GM18867 (cell line): ENCODE measurements around the gene ADGRE3.
"Not testable (repeated sequence)": the region's sequence is repeated elsewhere in the genome, so short reads cannot be mapped to it uniquely, and the experiment has no call there.

Source experiments
- ATAC-seq: cut with Tn5 transposase; IDR thresholded peaks from one replicate; pipeline ENCODE4 v1.9.1; 2021; ENCODE audit warnings: mild to moderate bottlenecking, moderate library complexity; ENCODE audit not compliant: unreplicated experiment

ADGRE3 gene

DNA sequence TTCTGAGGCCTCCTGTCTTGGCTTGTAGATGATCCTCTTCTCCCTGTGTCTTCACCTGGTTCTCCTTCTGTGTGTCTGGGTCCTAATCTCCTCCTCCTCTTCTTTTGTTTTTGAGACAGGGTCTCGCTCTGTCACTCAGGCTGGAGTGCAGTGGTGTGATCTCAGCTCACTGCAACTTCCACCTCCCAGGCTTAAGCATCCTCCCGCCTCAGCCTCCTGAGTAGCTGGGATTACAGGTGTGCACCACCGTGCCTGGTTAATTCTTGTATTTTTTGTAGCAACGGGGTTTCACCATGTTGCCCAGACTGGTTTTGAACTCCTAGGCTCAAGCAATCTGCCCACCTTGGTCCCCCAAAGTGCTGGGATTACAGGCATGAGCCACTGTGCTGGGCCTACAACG lies 62.4 kb downstream of the ADGRE3 start:
- ATAC-seq, result not testable (repeated sequence)

DNA sequence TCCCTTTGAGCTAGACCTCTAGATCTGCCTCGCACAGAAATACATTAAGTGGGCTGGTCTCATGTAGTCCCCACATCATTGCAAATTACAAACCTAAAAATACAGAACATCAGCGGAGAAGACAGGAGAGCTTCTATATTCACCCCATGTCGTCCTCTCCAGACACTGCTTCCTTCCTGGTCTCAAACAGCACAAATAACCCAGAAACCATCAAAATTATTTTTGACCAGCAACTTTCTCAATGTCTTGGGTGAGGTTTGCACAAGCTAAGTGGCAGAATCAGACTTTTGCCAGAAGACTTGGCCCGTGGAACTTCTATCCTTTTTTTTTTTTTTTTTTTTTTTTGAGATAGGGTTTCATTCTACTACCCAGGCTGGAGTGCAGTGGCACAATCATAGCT lies 63.6 kb downstream of the ADGRE3 start:
- ATAC-seq, result no peak

- no peak for ATAC-seq
Observed at GRCh38 chr19:14606627-14607026, 68.0 kb downstream of the ADGRE3 start.

GRCh38 chr19:14603990-14604387 lies 70.7 kb downstream of the ADGRE3 start:
- ATAC-seq, result peak; percentile 62

DNA sequence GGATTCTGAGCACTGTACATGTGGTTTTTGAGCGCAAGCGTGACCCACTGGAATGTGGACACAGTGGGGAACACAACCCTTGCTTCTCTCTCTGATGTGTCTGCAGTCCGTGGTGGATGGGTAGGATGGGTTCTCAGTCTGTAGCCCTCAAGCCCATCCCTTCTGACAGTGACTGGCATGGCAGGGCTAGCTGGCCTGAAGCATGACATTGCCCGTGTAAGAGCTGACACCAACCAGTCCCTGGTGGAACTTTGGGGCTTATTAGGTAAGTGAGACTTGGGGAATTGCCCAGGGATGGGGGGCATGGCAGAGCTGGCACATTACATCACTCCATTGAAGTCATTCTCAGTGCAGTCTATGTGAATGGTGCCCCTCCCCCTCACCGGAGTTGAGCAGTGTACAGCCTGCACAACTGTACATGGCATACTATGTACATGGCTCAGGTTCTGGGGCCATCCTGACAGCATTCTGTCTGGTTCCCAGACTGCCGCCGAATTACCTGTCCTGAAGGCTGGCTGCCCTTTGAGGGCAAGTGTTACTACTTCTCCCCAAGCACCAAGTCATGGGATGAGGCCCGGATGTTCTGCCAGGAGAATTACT lies 75.0 kb downstream of the ADGRE3 start:
- ATAC-seq, result no peak

- no peak for ATAC-seq
Observed at GRCh38 chr19:14595558-14595957, 79.1 kb downstream of the ADGRE3 start.

GRCh38 chr19:14589433-14589832 lies 85.2 kb downstream of the ADGRE3 start:
- not testable (repeated sequence) for ATAC-seq

DNA sequence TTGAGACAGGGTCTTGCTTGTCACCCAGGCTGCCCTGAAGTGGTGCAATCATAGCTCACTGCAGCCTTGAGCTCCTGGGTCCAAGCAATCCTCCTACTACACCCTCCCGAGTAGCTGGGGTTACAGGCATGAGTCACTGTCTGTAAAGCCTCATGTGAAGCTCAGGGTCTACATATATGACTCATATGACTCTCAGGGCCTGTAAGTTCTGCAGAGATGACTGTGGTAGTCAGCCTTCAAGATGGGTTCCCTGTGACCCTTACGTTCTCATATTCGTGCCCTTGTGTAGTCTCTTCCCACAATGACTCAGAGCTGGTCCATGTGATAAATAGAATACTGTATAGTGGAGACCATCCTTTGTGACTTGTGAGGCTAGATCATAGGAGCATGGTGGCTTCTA lies 89.5 kb downstream of the ADGRE3 start:
- peak; percentile 60 for ATAC-seq

- not testable (repeated sequence) for ATAC-seq
Observed at GRCh38 chr19:14584372-14584771, 90.3 kb downstream of the ADGRE3 start.

GRCh38 chr19:14582894-14583340 lies 91.7 kb downstream of the ADGRE3 start, which contains the start of gene CLEC17A:
Gene CLEC17A, plus strand, starts transcription at chr19:14583084. Its CDS starts 77 bp downstream, at chr19:14583161.
- ATAC-seq, result peak; percentile 55

- ATAC-seq, result no peak
Observed at GRCh38 chr19:14580623-14581237, 93.9 kb downstream of the ADGRE3 start.

DNA sequence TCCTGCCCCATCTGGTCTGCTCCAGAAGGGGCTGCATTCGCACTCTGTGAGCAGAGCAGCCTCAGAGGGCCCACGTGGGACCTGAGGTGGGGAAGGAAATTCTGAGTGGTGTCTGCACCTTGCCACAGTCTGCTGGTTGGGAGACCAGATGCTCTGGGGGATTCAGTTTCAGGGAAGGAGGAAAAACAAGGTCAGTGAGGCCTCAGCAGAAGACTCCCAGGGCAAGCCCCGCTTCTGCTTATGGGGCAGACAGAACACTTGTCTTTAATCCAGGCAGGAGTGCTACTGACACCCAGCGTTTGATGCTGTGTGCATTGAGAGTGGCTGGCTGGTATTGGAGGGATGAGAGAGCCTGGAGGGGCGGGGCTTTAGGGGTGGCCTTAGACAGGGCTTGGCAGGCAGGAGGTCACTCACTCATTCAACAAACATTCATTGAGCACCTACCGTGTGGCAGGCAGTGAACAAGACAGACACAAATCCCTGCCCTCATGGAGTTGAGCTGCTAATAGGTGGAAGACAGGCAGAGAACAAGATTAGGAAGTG lies 96.7 kb downstream of the ADGRE3 start:
- ATAC-seq, result no peak

- no peak for ATAC-seq
Observed at GRCh38 chr19:14577264-14577663, 97.4 kb downstream of the ADGRE3 start.

DNA sequence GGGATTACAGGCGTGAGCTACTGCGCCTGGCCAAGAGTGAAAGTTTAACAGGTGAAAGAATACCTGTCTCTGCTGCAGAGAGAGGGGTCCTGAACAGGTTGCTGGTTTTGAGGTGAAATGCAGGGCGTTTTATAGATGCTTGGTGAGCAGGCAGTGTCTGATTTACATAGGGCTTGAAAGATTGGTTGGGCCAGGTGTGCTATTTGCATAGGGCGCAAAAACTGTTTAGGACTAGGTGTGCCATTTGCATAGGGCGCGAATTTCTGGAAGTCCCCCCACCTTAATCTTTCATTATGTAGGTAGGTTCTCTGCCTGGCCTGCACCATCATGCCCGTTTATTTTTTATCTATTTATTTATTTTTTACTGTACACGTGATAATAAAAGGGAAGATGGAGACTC lies 98.3 kb downstream of the ADGRE3 start:
- ATAC-seq, result no peak

GRCh38 chr19:14575428-14575980 lies 99.1 kb downstream of the ADGRE3 start:
- ATAC-seq, result no peak

DNA sequence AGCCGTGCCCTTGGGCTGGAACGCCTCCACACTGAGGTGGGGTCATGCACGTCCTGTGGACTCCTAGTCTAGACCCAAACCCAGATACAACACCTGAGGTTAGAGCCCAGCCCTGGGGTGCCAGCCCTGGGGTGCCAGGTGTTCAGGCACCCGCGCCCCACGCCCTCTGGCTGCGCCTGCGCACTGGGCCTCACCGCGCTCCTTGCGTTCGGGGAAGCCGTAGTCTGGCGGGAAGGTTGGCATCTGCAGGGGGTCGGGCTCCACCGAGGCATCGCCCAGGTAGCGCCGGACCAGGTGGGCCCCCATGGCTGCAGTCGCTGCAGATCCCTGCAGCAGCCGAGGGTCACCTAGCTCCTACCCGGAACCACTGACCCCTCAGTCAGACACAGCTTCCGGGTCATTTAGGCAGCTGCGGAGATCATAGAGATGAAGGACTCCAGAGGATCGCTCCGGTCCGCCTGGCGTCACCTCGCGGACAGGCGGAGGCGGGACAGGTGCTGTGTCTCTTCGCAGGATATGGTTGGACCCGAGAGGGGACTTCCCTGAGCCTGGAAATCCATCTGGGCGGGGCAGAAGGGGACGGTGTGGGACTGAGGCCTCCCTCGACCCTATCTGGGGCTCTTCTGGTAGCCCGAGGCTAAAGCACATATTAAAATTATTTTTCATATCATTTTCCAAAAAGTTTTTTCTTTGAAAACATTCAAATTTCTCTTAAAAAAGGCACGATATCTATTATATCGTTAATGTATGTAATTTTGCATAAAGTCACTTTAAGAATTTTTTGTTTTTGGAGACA lies 102.8 kb downstream of the ADGRE3 start, which contains the start of gene NDUFB7:
TSS of gene NDUFB7 (minus strand) at position 372 of the 796 bp plus-strand sequence. CDS start at position 306, 66 bp downstream.
- peak; percentile 84 for ATAC-seq

DNA sequence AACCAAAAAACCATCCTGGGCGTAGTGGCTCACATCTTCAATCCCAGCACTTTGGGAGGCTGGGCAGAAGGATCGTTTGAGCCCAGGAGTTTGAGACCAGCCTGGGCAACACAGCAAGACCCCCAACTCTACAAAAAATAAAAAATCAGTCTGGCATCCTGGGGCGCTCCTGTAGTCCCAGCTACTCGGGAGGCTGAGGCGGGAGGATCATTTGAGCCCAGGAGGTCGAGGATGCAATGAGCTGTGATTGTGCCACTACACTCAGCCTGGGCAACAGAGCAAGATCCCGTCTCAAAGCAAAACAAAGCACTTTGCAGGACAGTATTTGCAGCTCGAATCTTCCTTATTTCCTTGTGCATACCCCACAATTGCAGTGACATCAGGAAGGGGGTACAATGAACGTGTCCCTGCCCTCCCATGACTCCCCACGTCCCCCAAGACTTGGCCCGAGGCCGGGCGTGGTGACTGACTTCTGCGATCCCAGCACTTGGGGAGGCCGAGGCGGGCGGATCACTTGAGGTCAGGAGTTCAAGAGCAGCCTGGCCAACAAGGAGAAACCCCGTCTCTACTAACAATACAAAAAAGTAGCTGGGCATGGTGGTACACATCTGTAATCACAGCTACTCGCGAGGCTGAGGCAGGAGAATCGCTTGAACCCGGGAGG lies 103.6 kb downstream of the ADGRE3 start:
- ATAC-seq, result no peak
